GM19395 (cell line): ENCODE data around the gene PKD1.
"Not testable (repeated sequence)": the region's sequence is repeated elsewhere in the genome, so short reads cannot be mapped to it uniquely, and the experiment has no call there.

ENCODE experiments used
- ATAC-seq: cut with Tn5 transposase; IDR thresholded peaks from one replicate; pipeline ENCODE4 v1.9.1; 2021; ENCODE audit warnings: mild to moderate bottlenecking, moderate library complexity; ENCODE audit not compliant: unreplicated experiment

PKD1 gene

DNA sequence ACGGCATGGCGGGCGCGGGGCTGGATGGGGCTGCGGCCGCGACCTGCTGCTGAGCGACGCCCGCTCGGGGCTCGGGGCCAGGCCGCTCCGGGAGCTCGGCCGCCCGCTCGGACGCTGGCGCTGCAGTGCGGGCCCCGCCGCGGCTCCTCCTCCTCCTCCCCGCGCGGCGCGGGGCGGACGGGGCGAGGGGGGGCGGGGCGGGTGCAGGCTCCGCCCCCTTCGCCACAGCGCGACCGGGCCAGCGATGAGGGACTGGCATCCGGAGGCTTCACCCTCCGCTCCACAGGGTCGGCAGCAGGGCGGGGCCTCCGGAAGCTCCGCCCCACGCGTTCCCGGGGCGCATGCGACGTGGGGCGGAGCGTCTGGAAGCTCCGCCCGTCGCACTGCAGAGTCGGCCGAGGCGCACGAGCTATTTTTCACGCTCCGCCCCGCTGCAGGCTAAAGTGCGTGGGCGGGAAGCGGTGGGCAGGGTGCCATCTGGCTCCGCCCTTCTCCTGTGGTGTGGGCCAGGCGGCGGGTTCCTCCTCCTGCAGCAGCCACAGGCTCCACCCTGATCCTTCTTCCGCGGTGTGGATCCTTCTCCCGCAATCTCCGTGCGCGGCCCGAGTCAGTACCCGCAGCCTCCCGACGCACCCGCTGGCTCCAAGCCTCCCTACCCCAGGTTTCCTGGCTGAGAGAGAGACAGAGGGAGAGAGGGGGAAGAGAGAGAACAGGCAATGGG lies at the start of gene PKD1:
PKD1 (minus strand) TSS at position 129 of the 721 bp plus-strand sequence. CDS start 209 bp downstream, outside the sequence.
- ATAC-seq: not testable (repeated sequence)

DNA sequence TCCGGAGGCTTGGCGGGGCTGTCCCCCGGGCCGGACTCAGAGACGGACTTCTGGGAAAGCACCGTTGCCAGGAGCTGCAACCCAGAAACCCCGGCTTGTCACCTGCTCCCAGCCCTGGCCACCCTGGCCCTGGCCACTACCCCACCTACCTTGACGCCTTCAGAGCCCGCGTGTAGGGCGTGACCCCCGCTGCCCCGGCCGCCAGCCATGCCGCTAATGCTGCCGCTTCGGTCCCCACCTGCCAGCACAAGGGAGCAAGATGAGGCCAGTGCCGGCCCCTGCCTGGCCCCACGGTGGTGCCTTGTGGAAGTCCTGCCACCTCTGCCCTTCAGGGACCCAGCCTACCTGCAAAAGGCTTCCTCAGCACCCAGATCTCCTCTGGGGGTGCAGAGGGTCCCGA lies 49.3 kb upstream of the PKD1 start:
- ATAC-seq: no peak

DNA sequence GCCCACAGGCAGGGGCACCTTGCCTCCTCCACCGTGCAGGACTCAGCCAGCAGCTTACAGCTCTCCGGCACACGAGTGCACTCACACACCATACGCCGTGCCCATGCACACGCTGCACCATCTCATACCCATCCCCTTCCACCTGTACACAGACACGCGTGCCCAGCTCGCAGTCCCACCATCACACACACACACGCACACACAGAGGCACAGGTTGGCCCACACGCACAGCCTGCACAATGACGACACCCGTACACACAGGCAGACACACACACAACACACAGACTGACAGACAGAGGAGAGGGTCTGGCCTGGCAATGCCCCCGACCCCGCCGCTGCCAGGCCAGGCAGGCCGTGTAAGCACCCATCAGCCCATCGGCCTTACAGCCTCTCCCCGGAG lies 48.6 kb upstream of the PKD1 start:
- ATAC-seq: no peak

DNA sequence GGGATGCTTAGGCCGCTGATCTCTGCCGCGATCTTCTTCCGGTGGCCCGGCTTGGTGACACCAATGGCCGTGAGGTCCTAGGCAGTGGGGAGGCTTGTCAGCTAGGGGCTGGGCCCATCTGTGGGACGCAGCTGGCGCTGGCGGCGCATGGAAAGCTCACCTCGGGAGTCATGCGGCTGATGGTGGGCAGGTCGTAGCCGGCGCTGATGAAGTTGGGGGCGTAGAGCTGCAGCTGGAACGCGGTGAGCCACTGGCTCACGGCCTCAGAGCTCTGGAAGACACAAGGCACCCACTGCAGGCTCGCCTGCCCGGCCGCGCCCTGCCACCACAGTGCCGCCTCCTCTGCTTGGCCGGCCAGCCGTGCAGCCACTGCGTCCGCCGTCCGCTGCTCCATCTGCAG lies 48.0 kb upstream of the PKD1 start:
- no peak for ATAC-seq

DNA sequence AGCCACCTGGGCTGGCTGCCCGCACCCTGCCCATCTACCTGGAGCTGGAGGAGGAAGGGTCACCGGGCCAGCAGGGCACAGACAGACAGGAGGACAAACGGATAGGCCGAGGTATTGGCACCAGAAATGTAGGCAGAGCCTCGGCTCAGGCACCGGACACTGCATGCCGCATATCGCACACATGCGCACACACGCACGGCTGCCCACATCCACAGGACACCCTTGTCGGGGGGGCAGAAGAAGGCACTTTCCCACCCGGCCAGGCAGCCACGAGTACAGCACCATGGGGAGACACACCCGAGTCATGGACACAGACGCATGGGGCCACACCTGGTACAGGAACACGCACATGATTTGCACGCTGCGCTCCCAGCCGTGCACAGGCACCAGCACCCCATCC lies 46.3 kb upstream of the PKD1 start:
- ATAC-seq: no peak

DNA sequence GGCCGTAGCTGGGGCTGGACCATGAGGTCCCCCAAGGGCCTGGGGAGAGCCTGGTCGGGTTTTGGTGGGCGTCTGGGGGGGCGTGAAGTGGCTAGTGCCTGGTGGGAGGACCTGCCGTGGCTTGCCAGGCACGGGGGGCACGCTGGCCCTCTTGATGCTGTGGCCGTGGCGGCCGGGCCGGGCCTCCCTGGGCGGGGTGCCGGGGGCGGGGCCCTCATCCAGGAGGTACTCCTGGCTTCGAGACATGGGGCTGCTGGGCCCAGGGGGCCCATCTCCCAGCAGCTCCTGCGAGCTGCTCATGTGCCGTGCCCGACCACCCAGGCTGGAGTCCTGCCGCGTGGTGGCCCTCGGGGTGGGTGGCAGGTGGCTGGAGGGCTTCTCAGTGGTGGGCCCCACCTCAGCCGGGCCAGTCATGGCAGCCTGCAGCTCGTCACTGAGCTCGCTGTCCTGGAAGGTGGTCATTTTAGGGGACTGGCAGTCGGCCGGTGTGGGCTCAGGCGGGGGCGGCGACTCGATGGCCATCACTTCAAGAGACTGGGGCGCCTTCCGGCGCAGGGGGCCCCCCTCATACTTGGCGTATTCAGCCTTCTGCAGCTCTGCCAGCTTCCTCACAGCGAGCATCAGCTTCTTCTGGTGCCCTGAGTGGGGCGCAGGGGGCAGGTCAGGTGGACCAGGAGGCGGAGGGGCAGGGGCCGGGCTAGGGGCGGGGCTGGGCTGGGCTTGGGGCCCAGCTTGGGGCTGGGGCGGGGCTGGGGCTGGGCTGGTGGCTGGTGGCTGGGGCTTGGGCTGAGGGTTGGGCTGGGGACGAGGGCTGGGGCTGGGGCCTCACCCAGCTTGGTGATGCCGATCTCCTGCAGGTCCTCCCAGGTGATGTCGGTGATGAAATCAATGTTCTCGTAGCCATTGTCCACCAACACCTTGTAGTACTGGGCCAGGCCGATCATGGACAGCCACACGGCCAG lies 45.5 kb upstream of the PKD1 start:
- ATAC-seq: no peak

DNA sequence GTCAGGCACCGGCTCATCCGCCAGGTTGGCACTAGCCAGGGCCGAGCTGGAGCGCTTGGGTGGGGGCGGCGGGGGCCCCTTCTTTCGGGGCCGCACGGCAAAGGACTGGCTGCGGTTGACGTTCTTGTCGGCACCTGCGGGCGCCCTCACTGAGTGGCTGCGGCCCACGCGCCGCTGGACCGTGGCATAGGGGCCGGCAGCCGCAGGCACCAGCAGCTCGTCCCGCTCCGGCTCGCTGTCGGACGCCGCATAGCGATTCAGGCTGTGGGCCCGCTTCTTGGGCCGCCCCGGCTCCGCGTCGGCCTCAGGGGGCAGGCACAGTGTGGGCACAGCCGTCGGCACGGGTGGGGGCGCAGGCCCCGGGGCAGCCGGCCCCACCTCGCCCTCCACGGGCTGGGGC lies 44.8 kb upstream of the PKD1 start:
- no peak for ATAC-seq

DNA sequence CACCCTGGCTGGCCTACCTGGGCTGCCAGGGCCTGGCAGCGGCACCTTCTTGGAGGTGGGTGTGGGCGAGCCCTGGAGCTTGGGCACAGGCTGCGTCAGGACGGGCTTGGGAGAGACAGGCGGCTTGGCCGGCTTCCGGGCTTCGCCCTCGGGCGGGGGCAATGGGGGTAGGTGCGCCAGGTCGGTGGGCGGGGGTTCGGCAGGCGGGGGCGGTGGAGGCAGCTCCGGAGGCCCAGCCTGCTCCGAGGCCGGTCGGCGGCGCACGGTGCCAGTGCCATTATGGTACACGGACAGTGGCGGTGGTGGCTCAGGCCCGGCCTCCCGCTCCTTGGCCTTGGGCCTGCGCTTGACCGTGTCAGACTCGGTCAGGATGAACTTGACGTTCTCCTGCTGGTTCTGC lies 43.9 kb upstream of the PKD1 start:
- no peak for ATAC-seq

DNA sequence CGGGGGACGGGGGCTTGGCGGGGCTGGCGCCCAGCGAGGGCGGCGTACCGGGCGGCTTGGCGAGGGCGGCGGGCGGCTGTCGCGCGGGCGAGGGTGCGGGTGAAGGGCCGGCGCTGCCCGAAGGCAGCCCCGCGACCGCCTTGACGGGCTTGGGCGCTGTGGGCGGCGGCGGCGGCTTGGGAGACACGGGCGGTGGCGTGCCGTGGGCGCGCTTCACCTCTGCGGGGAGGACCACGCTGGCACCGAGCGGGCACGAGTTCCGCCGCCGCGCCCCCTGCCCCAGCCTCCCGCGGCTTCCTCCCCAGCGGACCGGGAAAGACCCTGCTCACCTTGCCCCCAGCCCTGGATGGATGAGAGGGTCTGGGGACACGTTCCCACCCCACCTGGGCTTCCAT lies 43.4 kb upstream of the PKD1 start:
- ATAC-seq: no peak

DNA sequence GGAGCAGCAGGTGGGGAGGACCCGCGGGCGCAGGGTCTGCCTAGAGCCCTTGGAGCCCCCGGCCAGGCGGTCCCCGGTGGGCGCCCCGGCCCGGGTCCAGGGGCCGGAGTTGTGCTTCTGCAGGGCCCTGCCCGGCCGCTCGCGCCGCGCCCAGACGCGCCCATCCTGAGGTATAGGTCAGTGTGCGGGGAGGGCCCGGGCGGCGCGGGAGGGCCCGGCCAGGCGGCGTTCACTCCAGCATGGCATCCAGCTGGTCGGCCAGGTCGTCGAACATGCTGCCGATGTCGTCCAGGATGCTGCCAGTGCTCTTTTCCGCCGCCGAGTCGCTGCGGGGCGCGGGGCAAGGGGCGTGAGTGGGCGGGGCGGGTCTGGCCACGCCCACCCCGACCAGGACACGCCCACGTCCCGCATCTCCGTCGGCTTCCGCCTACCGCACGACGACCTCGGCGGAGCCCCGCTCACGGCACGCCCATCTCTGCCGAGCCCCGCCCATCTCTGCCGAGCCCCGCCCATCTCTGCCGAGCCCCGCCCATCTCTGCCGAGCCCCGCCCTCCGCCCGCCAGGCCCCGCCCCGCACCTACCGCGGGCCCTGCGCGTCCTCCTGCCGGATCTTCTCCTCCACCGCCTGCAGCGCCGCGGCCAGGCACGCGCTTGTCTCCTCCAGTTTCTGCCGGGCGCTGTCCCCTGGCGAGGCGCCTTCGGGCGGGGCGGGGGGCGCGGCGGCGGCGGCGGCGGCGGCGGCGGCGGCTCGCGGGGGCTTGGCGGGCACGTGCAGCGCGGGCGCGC lies 42.8 kb upstream of the PKD1 start:
- no peak for ATAC-seq

DNA sequence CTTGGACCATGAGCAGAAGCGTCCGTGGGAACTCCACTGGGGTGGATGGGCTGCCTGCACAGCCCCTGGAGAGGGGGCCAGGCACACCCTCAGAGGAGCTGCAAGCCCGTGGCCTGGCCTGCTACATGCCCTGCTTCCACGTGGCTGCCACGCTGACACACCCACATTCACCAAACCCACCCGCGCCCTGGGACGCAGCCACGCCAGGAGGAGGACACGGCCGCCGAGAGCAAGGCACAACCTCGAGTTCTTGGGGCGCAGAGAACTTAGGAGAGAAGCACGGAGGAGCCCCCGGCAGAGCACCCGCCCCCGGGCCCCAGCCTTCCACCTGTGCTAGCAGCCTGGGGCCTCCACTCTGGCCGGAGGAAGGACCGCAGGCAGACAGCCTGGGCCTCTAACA lies 41.9 kb upstream of the PKD1 start:
- ATAC-seq: no peak

DNA sequence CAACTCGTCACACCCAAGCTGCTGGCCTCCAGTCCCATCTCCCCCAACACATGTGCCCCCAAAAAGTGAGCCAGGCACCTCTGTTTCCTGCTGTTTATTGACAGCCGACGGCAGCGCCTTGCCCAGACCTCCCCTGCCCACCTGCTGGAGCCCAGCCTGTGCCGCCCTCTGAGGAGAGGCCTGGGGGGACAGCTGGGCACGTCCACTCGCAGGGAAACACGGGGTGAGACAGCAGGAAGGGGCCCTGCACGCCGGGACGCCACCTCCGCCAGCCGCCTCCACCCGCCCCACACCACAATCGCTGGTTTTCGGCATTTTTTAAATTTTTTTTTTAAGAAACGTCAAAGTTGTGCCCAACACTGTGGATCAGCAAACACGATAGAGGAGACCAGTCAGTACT lies 41.4 kb upstream of the PKD1 start:
- no peak for ATAC-seq

DNA sequence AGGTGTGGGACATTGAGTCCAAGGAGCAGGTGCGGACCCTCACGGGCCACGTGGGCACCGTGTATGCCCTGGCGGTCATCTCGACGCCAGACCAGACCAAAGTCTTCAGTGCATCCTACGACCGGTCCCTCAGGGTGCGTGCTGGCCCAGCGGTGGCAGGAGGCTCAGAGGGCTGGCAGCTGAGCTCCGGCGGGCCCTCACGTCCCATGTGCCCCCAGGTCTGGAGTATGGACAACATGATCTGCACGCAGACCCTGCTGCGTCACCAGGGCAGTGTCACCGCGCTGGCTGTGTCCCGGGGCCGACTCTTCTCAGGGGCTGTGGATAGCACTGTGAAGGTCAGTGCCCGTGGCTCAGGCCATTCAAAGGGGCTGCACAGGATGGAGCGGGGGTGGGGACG lies 40.3 kb upstream of the PKD1 start:
- no peak for ATAC-seq

DNA sequence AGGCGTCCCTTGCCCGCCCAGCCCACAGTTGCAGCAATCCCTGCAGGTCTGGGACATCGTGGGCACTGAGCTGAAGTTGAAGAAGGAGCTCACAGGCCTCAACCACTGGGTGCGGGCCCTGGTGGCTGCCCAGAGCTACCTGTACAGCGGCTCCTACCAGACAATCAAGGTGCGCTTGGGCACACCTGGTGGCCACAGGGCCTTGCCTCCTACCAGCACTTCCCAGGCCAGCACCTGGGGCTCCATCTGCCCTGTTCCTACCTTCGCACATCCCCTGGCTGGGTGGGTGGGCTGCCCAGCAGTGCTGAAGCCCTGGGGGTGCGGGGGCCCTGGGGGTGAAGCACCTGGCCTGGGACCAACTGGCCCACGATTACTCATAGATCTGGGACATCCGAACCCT lies 39.8 kb upstream of the PKD1 start:
- no peak for ATAC-seq

DNA sequence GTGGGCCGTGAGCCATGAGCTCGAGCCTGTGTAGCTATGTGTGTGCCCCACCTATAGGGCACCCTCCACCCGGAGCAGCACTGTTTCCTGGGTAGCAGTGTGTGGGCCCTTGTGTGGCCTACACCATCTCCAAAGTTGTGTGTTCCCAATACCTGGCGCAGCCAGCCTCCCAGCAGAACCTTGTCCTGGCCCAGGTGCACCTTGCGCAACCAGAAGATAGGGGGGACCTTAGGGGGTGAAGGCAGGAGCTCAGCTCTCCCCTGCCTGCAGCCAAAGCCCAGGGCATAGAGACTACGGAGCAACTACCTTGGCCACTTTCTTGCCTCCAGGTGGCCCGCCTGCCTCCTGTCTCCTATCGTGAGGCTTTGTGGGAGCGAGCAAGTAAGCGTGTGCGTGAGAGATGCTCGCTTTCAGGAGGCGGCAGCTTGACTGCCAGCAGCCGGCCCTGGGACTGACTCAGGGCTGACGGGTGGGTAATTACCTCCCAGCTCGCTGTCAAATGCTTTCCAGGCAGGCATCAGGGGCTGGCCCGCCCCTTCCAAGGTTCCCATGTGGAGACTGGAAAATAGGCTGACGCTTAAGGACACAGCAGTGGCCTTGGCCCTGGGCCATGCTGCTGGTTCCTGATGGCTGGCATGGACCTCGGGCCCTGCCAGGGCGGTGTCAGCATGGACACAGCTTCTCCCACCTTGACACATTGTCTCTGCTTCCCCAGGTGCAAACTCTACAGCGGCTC lies 38.9 kb upstream of the PKD1 start:
- ATAC-seq: no peak

DNA sequence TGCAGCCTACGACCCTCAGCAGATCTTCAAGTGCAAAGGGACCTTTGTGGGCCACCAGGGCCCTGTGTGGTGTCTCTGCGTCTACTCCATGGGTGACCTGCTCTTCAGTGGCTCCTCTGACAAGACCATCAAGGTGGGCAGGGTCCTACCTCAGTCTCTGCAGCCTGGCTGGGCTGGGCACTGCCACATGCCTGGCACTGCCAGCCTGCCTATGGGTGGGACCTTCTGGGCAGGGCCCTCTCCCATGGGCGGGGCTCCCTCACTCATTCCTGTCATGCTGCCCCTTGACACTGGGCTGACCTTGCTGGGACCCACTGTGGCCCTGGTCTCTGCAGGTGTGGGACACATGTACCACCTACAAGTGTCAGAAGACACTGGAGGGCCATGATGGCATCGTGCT lies 38.2 kb upstream of the PKD1 start:
- no peak for ATAC-seq

DNA sequence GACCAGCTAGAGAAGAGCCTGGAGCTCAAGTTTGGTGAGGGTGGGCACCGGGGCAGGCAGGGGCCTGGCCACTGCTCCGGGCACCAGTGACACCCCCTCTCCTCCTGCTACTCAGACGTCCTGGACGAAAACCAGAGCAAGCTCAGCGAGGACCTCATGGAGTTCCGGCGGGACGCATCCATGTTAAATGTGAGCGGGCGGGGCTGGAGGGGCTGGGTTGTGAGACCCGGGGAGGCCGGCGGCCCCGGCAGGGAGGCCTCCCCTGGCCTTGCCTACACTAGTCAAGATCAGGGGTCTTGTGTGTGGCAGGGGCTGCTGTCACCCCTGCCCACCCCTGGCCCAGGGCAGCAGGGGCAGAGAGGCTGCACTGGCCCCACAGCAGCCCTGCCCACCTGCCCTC lies 37.7 kb upstream of the PKD1 start:
- no peak for ATAC-seq

DNA sequence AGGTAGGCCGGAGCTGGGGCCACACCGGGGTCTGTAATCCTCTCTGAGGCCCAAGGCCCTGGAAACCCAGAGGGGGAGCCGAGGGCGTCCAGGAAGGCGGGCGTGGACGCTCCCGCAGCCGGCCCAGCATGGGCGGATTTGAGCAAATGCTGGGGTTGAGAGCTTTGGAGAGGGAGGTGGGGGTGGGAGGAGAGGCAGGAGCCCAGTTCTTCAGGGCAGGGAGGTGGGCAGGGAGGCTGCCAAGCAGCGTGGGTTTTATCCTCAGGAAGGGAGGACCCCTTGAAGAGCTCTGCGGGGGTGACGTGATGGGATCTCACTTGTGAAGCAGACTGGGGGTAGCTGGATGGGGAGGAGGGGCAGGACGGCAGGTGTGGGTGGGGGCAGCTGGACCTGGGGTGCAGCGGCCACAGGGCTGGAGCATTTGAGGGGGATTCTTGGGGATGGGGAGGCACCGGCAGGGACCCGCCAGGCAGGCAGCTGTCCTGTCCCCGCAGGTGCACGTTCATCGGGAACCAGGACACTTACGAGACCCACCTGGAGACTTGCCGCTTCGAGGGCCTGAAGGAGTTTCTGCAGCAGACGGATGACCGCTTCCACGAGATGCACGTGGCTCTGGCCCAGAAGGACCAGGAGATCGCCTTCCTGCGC lies 37.1 kb upstream of the PKD1 start:
- ATAC-seq: no peak

DNA sequence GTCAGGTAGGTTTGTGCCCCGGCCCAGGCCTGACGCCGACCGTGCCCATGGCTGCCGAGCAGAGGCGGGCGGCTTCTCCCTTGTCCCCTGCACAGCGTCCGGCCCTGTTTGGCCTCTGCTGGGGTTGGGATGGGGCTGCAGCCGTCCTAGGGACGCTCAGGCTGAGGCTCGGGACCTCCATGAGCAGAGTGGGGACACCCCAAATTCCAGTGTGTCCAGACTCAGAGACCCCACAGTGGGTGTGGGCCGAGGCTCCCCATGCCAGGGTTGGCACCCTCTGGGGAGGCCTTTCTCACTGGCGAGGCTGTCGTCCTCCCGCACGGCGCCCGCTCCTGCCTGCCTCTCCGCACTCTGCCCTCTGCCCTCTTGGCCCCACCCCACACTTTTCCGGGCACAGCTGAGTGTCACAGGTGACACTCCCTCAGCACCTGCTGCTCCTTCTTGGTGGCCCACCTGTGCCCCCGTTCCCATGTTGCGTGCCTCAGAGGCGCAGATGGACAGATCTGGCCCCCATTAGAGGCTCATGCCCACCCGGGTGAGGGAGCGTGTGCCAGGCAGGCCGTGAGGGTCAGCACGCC lies 36.0 kb upstream of the PKD1 start:
- no peak for ATAC-seq
